HPDE6-E6E7 (cell line): ENCODE measurements around the gene IRF8.

Experiments used
- DNase-seq: peaks from one replicate; pipeline ENCODE4 v3.0.0; 2011; ENCODE audit warnings: missing footprints; ENCODE audit errors: extremely low spot score

IRF8 gene

DNA sequence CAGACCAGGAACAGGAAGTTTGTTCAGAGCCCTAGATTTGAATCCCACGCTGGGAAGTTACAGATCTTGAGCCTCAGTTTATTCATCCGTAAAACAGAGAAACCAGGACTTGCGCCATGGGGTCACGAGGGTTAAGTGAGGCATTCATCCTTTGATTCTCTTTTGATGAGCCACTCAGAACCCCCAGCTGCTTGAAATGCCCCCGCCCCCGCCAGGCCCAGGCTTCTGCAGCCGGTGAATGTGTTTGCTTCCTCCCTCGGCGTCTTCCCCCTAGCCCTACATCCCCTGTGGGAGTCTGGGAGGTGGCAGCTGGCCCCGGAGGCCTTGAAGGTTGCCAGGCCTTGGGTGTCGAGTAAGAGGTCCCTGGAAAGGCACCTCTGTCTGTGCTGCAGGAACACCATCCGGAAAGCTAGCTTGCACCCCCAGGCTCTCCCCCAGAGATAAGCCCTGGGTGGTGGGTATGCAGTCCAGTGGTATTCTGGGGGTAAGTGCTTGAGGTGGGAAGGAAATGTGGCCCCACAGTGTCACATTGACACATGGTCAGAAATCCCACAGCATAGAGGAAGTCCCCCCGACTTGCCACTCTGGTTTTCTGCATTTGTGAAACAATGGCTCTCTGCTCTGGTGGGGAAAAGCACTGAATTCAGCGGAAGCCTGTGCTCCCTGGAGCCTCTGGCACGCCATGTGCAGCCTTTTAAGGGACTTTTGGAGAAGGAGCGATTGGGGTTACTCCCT, 14.9 kb downstream of the IRF8 start:
- no peak for DNase-seq

DNA sequence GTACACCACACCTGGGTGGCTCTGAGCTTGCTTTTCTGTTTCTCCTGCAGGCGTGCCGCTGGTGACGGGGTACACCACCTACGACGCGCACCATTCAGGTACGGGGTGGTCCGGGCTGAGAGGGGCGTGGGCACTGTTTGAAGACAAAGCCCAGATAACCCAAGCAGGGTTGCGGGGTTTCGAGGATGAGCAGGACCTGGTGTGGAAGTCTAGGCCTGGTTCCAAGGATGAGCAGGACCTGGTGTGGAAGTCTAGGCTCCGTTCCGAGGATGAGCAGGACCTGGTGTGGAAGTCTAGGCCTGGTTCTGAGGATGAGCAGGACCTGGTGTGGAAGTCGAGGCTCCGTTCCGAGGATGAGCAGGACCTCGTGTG, 15.4 kb downstream of the IRF8 start:
- no peak for DNase-seq

DNA sequence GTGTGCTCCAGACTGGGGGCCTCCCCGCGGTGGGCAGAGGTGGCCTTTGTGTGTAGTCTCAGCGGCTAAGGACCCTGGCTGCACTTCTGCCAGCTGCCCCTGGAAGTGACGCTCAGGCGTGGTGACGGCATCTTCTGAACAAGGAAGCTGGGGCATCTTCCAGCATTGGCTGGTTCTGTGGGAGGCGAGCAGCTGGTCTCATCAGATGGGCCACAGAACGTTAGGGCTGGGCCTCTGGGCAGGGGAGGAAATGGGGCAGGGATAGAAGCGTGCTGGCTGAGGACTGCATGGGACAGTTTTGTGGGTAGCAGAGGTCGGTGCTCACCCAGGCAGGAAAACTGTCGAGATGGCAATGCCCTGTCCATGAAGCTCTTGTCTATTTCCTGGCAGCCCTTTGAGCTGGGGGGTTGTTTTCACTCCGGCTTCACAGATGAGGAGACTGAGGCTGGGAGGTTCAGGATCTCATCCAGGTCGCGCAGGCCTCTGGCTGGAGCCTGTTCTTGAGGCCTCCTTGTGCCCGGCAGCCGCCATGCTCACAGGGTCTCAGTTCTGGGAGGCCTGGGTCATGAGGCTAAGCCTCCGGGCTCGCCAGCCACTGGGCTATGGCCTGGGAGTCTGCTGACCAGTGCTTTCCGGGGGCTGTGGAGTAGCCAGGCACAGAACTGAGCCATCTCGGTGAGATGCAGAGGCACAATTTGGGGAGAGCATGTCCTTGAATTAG, 16.3 kb downstream of the IRF8 start:
- DNase-seq, result no peak

DNA sequence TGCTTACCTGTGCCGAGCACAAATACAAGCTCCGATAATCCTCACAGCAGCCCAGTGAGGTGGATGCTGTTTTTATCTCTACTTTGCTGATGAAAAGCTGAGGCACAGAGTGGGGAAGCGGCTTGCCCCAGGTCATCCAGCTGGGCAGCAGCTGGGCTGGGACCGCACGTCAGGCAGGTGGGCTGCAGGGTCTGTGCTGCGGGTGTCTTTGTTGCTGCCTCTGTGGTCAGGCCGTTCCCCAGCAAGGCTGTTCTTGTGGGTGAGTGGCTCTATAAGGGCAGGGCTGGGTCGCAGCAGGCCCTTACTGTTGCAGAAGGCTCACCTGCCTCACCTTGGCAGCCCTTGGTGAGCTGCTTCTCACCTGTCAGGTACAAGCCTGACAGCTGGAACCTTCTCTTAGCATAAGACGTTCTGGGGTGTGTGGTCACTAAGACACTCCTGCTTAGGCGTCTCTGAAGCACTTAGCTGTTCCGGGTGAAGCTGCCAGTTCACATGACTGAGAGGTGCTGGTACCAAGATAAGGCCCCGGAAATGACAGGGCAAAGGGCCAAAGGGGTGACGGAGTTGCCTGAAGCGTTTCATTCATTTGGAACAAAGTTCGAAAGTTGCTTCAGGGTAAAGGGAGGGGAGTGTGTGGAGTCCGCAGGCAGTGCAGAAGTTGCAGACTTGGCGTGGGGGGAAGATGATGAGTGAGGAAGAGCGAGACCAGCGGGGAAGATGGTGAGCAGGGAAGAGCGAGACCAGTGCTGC, 17.4 kb downstream of the IRF8 start:
- DNase-seq, result no peak

DNA sequence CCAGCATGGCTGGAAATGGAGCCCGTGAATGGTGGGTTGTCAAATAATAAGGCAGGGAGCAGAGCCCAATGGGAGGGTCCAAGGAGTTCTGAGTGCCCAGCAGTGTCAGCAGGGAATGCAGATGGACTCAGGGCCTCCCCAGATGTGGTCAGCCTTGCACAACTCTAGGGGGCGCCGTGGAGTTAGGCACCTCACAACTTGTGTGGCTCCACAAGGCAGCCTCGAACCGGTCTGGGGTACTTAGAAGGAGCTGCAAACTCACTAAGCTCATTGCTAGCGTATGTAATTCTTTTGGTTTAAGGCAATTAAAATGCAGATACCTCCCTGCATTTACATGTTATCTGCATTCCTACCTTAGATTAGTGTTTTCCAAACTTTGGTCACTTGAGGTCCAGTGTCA, 18.1 kb downstream of the IRF8 start:
- no peak for DNase-seq

DNA sequence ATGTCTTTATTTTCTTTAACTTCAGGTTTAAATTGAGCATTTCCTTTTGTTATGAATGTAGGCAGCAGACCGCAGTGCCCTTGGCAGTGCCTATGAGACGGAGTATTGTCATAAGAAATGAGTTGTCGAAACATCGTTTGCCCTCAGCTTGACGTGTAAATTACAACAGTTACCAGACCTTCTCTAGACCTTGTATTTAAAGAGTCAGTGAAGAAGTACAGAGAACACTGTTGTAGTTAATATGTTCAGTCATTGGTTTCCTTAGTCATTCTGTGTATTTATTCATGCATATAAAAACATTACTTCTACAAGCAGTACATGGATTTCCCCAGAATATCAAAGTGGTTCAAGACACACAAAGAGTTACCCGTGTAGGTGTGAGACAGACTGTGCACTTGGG, 19.0 kb downstream of the IRF8 start:
- DNase-seq, result no peak

DNA sequence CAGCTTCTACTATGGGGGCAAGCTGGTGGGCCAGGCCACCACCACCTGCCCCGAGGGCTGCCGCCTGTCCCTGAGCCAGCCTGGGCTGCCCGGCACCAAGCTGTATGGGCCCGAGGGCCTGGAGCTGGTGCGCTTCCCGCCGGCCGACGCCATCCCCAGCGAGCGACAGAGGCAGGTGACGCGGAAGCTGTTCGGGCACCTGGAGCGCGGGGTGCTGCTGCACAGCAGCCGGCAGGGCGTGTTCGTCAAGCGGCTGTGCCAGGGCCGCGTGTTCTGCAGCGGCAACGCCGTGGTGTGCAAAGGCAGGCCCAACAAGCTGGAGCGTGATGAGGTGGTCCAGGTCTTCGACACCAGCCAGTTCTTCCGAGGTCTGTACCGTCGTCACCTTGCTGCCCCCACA, 19.5 kb downstream of the IRF8 start:
- no peak for DNase-seq

DNA sequence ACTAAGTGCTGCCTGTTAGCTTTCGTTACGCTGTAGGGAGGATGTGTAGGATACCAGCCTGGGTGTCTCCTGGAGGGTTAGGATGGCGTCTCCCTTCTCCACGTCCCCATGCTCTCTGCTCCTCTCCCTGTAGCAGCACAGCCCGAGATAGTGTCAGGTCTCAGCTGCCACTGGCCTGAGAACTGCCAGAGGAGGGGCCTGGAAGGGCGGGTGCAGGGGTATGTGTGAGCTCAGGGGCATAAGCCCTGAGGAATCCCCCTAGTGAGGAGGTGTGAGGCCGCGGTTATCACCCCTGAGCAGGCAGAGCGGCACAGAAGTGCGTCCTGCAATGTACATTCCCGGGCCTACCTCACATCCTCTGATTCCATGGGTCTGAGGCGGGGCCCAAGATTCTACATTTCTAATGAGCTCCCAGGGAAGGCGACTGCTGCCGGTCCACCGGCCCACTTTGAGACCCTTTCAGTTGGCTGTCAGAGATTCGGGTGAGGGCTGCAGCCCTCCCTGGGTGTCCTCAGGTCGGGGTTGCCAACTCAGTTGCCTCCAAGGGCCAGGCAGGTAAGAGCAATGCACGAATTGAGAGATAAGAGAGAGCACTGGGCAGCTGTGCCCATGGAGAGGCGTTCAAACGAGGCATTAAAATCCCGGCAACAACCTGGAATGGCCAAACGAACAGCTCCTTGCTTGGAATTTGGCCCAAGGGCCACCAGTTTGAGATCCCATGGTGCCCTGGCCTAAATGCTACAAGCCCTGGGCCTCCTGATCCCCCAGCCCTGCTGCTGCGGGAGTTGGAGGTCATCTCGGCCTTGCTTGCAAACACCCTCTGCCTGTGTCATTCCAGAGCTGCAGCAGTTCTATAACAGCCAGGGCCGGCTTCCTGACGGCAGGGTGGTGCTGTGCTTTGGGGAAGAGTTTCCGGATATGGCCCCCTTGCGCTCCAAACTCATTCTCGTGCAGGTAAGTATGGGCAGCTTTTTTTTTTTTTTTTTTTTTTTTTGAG, 20.6 kb downstream of the IRF8 start:
- DNase-seq, result no peak

DNA sequence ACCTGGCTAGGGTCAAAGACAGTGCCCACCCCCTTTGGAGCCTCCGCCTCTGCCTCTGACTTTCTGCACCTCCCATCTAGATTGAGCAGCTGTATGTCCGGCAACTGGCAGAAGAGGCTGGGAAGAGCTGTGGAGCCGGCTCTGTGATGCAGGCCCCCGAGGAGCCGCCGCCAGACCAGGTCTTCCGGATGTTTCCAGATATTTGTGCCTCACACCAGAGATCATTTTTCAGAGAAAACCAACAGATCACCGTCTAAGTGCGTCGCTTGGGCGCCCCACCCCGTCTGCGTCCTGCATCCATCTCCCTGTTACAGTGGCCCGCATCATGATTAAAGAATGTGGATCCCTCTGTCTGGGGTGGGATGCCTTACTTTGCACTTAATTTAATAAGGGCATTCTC, 22.1 kb downstream of the IRF8 start:
- no peak for DNase-seq

DNA sequence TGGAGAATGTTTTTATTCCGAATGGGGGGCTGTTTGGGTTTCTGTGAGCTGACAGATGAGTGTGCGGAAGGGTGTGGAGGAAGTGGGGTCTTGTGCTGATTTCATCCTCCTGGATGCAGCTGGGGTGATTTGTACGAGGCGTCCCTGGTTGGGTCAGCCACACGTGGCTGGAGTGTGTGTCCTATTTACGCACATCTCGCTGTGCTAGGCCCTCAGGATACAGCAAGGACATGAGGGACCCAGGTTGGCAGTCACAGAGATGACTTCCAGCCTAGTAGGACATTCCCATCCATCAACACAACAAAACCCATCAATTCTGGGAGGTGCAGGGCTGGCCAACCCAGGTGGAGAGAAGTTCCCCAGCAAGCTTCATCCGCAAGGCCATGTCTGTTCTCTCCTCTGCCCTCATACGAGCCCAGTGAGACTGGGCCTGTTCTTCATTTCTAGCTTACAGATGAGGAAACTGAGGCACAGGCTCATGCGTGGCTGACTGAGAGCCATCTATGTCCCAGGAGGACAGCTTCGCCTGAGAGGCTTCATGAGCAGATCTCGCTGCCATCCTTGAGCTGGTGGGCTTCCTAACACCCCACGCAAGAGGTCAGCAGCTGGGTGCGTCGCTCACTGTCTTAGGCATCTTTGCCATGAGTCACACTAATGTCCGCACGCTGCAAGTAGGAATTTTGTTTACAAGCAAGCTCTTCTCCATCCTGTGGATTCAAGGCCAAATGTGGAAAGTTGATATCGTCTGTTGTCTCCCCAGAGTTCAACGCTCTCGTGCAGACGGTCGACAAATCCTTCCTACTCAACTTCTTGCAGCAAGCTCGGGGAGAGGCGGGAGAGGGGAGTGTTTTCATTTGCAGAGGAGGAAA, 24.4 kb downstream of the IRF8 start:
- DNase-seq, result no peak

DNA sequence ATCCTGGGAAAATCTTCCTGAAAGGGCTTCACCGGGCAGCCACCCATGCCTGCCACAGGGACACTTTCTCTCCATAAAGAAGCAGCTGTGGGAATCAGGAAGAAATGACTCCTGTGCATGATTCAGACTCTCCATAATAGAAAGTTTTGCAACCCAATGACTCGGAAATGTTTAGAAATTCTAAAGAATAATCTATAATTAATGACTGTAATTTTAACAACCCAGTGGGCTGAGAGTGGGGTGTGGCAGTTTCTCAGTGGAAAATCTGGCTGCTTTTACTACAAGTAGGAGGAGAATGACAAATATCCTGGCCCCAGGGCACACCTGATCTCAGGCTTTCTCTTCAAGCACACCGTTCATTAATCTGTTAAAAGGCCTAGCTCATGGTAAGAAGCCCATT, 25.7 kb downstream of the IRF8 start:
- peak; percentile 16 for DNase-seq

DNA sequence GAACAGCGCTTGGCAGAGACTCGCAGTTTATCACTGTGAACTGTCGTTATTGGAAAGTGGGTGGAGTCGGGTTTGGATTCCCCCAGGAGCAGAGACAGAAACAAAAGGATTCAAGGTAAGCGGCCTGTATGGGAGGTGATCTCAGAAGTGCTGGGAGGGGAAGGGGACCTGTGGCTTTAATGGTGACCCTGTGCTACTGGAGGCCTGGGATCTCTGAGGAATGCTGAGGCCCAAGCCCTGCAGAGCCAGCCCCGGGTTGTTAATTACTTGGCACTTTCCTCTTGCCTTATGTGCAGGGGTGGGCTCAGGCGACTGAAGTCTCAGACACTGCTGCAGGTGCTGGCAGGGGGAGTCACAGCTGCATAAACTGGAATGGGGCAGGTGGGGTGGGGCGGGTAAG, 27.4 kb downstream of the IRF8 start:
- no peak for DNase-seq

DNA sequence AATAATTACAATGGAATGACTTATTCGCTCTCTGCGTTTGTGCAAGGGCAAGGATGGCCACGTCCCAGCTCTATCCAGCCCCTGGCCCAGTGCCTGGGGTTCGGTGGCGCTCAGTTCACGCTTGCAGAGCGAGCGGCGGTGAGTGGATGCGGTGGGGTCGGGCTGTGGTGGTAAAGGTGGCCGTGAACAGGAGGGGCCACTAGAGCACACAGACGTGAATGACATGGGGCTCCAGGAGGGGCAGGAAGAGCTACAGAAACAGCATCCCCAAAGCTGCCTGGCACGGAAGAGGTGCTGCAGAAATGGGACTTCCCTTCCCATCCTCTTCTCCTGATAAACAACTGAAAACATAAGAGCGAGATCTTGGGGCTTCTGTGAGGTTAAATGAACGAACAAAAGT, 28.4 kb downstream of the IRF8 start:
- no peak for DNase-seq

DNA sequence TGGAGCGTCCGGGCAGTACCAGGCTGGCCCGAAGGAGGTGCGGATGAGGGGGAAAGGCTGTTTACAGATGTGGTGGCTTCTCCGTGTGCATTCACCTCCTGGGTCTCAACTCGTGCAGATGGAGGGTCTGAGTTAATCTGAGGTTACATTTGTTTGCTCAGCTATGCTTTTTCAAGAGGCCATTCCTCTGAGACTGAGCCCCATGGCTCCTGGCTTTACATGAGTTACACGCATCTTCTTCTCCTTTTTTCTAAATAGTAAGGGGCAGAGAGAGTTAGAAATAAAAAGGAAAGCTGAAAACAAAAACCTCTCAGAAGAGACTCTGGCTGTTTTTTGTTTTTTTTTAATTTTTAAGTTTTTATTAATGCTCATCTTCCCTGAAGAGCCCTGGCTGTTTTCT, 29.0 kb downstream of the IRF8 start:
- DNase-seq, result no peak

DNA sequence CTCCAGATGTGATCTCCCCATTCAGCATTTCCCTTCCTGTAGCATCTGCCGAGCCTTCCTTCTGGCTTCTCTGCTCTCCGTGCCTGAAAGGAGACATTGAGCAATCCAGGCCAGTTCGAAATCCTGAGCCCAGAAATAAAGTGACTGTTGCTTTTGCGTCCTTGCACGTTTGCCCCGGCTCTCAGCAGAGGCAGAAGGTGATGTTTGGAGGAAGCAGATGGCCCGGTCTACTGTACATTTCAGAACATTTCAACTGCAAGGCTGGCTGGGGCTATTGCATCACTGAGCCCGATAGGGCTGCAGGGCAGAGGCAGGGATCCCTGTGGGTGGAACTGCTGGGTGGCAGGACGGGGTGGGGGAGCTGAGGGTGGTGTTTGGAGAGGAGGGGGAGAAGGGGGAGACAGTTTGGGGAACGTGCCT, 29.4 kb downstream of the IRF8 start:
- no peak for DNase-seq

DNA sequence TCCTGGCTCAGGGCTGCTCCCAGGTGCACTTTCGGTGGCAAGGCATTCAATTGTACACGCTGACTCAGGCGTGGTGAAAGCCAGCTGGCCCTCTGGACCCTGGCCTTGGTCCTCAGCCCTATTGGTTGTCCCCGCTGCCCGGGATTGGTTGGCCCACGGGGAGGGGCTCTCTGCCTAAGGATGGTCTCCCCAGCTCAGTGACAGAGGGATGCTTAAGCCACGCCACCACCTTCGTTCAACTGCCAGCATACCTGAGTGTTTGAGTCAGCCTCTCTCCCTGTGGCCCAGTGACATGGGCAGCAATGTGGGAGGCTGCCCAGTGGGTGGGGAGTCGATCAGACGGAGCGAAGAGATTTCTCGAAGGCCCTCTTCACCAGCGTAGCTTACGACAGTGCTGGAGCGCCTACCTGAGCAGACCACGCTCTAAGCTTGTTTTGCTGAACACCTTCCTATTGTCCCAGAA, 30.3 kb downstream of the IRF8 start:
- no peak for DNase-seq

DNA sequence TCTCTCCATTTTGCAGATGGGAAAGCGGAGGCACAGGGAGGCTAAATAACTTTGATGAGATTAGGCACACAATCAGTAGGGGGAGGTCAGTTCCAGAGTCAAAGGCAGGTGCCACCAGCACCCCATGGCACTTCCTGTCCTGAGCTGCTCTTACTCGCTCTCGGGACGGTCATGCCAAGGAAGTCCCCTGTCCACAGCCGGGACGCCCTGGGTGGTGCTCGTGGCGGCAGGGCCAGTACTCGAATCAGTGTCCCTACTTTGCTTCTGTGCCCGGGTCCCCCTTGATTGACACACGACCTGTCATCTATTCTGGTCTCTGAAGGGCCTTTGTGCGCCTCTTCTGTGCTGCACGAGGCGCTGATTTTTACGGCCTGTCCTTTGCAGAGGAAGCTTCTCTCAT, 31.3 kb downstream of the IRF8 start:
- DNase-seq, result no peak

DNA sequence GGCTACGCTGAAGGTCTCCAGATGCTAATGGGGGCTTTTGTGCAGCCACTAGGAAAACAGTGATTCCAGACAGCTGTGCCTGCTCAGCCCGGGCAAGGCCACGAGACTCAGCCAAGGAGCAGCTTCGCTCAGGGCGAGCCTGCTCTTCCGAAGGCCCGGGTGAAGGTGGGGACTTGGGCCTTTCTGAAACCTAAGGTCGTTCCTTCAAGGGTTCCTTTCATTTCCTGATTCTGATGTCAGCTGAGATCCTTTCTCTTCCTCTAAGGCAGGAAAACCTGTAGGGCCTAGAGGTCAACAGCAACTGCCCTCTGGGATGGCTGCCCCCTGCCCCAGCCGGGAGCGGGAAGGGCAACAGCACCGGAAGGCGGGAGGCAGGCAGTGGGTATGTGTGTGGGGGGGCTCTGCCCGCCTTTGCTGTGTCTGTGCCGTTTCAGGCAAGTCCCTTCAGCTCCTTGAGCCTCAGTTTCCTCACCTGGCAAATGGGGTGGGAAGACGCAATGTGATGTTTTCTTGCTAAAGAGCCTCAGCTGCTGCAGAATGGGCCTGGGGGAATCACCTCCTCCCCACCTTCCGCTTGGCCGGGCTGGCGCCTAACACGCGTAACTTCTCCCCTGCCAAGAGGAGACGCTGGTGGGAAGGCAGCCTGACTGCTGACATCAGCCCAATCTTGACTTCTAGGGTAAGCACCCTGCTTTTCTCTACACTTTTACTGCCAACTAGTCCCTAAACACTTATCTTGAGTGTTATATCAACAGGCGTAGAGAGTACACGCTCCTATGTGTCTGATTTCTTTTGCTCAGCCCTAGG, 32.8 kb downstream of the IRF8 start:
- DNase-seq, result no peak

DNA sequence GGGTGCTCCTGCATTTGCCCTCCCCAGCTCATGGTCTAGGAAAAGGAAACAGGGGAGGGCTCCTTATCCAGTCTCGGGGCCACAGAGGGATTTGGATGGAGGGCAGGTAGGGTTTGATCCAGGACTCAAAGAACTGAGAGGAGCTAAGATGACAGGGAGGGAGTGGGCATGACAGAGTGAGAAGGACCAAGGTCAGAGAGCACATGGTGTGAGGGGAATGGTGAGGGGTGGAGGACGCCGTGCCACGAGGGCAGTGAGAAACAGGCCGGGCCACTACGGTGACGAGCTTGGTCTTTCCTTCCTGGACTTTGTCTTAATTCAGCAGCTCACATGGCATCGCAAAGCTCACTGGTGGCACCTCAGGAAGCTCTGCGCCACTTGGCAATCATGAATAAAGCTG, 35.2 kb downstream of the IRF8 start:
- DNase-seq, result no peak
